H4 (cell line): ENCODE results near the gene C20orf141. TPM values are rescaled to one million over a fixed set of nuclear protein-coding genes. Genes with fewer than 3 reads are reported as not detected.
"Not testable (repeated sequence)": the region's sequence is repeated elsewhere in the genome, so short reads cannot be mapped to it uniquely, and the experiment has no call there.

Source experiments
- DNase-seq: peaks from one replicate; pipeline ENCODE4 v3.0.0-alpha.2; 2015; ENCODE audit warnings: low spot score
- total RNA-seq: library from RNA; depleted of rRNA; stranded (reverse); fragments of >200 nt; shearing (Covaris generic); gene quantifications from 2 replicates; pipeline ENCODE4 v1.2.3, GENCODE V29; 2014

The C20orf141 gene
- total RNA-seq, 1 experiment from 2014 or later, result not detected

DNA sequence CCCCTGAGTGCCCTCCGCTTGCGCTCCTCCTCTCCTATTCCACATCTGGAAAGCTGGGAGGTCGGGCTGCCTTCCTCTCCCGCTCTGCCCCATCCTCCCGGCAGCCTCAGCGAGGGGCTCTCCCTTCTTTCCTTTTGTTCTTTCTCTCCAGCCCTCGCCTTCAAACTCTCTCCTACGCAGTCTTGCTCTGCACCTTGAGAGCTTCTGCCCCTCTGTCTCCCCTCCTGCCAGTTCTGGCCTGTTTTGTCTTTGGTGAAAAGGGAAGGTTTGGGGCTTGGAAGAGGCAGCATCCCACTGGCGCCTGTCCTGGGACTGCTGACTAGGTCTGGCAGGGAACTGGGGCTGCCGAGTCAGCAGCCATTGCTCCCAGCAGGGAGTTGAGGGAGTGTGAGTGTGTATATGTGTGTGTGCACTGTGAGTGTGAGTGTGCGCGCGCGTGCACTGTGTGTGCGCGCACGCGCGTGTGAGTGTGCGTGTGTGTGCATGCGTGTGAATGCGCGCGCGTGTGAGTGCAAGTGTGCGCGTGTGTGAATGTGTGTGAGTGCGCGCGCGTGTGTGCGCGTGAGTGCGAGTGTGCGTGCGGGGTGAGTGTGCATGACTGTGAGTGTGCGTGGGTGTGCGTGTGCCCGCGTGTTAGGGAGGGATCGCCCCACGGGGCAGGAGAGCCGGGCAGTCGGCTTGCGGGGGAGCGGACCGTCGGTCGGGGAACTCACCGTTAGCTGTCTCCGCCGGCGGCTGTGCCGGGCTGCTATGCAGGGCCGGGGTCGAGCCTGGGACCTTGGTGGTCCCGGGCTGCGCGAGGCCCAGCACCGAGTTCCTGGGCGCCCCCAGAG, 14.9 kb upstream of the C20orf141 start:
- no peak for DNase-seq

DNA sequence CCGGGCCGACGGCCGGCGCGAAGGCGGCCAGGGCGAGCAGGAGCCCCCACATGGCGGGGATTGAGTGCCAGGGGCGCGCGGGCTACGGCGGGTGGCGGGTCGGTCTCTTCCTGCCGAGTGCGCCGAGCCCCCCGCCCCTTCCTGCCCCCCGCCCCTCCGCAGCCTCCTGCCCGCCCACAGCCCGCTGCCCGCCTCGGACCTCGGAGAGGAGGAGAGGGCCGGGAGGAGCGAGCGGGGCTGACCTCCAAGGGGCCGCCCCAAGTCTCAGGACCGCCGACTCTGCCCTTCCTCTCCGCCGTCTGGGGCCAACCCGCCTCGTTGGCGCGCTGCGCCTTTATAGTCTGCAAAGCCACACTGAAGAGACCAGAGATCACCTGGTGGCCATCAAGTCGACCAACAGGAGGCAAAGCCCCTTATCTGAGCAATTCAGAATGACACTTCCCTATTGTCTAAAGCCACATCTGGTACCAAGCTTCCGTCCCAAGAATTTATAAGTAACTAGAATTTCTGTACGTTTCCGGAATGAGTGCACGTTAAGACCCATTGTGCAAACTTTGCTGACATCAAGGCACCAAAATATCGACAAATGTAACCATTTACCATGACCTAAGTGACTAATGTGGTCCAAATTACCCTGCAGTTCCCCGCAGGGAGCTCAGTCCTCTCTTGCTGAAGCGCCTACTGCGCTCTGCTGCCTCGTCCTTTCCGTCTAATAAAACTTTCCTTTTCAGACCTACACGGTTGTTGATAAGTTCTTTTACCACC, 14.1 kb upstream of the C20orf141 start, which contains the start of gene CPXM1:
CPXM1 (minus strand) TSS at position 107 of the 765 bp plus-strand sequence; CDS start at position 52, 55 bp downstream.
- DNase-seq, result no peak

DNA sequence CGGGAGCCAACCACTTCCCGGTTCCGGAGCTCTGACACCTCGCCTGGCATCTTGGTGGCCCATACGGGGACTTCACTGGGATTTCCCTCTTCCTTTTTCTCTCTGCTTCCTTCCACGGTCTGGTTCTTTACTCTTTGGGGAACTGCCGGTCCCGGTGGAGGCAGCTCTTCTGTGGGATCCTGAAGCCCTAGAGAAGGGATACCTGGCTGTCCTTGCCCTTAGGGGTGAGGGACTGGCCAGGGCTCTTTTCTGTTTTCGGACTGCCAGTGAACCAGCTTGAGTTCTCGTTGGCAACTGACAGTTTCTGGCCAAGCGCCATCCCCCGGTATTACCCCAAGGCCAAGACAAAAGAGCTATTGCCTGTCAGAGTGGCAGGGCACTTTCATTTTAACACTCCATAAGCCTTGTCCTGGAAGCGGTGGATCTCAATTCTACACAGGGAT, 13.5 kb upstream of the C20orf141 start:
- no peak for DNase-seq

DNA sequence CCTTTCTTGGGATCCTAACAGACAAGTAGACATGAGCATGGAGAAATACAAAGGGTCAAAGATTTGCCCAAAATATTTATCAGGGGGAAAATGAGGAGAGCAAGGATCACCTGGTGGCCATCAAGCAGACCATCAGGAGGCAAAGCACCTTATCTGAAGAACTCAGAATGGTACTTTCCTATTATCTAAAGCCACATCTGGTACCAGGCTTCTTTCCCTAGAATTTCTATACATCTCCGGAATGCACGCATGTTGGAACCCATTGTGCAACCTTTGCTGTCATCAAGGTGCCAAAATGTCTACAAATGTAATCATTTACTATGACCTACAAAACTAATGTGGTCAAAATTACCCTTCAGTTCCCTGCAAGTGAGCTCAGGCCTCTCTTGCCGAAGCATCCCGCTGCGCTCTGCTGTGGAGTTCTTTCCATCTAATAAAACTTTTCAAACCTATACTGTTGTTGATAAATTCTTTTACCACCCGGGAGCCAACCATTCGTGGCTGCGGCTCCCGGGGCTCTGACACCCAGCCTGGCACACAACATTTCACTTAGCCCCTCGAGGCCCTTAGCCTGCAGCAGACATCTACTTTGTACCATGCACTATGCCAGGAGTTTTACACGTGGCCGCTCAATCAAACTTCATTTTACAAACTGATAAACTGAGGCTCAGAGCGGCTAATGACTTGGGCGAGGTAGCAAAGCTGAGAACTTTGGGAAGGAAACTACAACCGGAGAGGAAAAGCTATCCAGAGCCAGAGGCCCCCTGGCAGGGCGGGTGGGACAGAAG, 10.6 kb upstream of the C20orf141 start:
- DNase-seq, result no peak

DNA sequence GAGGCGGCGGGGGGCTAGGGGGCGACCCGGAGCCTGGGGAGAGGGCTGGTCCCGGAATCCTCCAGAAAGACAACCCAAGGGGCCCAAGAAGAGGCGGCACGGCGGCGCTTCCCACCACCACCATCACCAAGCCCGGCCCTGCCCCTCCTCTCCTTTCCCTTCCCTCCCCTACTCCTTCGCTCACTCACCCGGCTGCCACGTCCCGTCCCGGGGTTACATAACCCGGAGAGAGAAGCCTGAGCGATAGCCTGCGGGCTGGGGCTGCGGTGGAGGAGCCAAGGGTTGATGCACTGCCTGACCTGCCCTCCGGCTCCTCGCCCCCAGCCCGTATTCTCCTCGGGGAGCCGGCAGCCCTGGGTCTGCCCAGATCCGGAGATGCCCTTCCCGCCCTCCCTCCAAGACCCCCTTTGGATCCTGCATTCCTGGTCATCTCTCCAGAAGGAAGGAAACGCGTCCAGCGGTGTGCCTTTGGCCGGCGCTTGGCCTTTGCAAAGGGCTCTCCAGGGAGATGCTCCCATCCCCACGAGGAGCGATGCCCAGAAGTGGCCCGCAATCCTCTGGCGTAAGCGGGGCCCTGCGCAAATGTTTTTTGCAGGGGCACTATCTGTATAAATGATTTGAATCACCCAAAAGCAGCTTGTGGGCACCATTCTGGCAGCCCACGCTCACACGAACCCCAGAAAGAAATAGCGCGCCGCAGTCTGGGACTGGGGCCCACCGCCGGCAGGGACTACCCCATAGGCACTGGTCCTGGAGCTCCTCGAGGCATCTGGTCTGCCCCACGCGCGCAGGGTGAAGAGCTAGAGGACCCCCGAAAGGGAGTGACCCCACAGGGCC, 9.7 kb upstream of the C20orf141 start:
- no peak for DNase-seq

DNA sequence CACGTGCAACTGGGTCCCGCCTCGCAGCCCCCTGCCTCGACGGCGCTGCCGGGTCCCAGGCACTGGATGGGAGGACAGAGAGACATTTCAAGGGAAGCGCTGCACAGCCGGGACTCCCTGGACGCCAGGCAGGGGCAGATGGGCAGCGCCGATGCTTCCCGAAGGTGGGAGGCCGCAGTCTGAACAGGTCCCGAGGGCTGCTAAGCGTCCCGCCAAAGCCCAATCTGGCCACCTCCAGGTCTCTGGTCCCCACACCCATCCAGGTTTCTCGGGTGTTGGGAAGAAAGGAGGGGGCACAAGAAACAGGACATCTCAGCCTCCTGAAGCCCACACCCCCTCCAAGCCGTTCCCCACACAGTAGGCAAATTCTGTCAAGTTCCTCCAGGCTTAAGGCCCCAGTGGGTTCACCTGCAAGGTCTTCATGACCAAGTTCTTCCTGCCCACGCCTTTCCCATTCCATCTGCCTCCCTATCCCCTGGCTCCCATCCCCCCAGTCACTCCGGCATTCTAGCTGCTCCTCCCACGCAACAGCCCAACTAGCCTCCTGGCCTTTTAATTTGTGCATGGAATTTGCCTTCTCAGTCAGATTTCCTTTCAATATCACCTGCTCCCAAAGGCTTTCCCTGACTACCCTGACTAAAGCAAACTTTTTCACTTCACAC, 9.0 kb upstream of the C20orf141 start:
- DNase-seq, result no peak

DNA sequence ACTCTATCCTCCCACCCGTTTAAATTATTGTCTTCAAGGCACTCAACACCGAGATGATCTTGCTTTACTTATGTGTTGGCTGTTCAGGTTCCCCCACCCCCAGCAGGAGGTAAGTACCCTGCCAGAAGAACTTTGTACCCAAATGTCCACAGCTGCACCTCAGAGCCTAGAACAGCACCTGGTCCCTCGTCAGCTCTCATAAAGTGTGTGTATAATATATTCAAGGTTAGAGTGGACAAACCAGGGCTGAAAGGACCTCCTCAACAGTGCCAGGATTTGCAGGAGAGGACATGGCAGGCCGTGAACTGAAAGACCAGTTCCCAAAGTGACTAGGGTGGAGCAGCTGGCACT, 8.5 kb upstream of the C20orf141 start:
- DNase-seq, result no peak

DNA sequence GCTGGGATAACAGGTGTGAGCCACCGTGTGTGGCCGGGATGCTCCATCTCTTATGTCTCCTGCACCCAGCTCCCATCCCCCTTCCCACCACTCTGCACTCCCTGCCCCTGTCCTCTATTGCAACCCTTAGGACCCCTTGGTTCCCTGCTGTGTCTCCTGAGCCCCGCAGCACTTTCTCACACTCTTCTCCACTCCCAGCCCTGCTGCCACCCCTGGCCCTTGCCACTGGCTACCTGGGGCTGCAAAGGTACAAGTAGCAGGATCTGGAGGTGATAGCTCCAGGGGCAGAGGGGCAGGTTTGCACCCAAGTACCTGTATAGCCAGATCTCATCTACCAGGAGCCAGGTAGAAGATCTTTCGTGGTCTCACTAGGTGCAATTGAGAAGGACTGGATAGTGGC, 7.8 kb upstream of the C20orf141 start:
- no peak for DNase-seq

DNA sequence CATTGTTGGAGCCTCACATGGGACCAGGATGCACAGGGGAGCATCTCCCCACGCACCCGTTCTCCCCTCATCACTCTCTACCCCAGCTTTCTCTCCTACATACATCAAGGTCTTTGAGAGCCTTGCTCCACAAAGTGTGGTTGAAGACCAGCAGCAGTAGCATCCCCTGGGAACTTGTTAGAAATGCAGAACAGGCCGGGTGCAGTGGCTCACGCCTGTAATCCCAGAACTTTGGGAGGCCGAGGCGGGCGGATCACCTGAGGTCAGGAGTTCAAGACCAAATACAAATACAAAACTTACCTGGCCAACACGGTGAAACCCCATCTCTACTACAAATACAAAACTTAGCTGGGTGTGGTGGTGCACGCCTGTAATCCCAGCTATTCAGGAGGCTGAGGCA, 6.9 kb upstream of the C20orf141 start:
- not testable (repeated sequence) for DNase-seq

DNA sequence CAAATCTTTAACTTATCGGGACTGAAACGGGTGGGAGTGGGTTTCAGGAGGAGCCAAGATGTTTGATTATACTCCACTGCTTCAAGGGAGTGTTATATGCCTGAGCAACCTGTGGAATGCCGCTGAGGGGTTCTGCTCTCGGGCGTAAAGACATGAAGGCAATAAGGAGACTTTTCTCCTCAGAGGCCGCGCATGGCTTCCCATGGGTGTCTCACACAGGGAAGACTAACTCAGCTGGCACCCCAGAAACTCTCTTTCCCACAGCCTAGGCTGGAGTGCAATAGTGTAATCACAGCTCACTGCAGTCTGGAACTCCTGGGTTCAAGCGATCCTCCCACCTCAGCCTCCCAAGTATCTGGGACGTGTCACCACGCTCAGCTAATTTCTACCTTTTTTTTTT, 5.1 kb upstream of the C20orf141 start:
- DNase-seq, result no peak

DNA sequence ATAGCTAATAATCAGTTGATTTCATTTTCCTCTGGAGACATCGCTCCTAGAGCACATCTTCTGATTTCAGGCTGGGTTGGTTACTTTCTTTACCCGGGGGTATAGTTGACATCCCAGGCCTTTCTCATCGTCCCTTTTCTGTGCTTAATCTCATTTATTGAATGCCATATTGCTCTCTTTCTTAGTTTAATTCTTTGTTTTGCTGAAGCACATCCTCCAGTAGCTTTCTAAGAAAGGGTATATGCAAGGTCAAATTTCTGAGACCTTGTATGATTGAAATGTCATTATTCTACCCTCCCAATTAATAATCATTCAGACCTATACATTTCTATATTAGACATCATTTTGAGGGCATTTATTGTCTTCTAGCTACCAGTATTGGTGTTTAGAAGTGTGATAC, 2.6 kb upstream of the C20orf141 start:
- DNase-seq, result no peak

DNA sequence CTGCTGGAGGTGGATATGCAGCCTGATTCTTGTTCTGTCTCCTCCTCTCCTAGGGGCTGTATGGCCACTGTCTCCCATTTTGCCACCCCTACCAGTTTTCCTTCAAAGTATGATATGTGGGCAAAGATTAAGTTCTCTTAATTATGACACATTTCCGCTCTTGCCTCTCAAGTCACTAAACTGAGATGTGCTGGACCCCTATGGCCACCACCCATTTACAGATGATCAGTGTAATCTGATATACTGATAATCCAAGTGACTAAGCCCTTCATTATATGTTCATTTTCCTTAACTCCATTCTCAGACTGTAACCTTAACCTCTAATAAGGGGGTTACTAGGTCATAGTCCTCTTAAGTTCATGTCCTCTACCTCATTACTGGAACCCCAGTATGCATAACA, 711 bp upstream of the C20orf141 start:
- no peak for DNase-seq

DNA sequence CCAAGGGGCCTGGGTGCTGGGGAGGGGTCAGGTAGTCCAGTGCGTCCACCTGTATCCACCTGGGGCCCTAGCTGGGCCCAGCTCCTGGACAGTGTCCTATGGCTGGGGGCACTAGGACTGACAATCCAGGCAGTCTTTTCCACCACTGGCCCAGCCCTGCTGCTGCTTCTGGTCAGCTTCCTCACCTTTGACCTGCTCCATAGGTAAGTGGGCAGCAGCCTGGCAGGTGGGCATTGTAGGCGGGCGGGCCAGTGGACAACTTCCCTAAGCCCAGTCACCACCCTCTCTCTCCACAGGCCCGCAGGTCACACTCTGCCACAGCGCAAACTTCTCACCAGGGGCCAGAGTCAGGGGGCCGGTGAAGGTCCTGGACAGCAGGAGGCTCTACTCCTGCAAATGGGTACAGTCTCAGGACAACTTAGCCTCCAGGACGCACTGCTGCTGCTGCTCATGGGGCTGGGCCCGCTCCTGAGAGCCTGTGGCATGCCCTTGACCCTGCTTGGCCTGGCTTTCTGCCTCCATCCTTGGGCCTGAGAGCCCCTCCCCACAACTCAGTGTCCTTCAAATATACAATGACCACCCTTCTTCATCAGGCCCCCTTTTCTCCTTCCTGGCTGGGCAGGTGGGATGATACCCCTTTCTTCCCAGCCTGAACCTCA, 584 bp downstream of the C20orf141 start:
- no peak for DNase-seq

DNA sequence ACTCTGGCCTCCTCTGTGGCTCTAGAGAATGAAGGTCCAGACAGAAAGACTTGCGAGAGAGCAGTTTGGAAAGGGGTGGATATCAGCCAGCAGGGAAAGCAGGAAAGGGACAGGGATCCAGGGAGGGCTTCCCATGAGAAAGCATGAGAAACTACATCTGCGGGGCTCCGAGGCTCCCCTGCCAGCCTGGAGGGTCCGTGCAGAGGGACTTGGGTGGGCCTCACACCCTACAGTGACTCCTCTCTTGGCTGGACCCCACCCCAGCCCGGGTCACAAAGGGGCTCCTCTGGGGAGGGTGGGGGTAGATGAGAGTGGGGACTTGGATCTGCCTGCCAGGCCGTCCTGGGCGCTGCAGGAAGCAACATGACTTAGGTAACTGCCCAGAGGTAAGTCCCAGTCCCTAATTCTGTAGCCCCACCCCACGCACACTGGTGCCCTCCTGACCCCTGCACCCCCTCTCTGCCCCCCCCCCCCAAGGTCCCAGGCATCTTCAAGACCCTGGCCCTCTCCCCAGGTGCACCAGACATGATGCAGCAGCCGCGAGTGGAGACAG, 1.3 kb downstream of the C20orf141 start, which contains the start of gene TMEM239:
TMEM239 (plus strand) TSS at position 335 of the 553 bp plus-strand sequence; CDS start at position 526, 191 bp downstream.
- no peak for DNase-seq

DNA sequence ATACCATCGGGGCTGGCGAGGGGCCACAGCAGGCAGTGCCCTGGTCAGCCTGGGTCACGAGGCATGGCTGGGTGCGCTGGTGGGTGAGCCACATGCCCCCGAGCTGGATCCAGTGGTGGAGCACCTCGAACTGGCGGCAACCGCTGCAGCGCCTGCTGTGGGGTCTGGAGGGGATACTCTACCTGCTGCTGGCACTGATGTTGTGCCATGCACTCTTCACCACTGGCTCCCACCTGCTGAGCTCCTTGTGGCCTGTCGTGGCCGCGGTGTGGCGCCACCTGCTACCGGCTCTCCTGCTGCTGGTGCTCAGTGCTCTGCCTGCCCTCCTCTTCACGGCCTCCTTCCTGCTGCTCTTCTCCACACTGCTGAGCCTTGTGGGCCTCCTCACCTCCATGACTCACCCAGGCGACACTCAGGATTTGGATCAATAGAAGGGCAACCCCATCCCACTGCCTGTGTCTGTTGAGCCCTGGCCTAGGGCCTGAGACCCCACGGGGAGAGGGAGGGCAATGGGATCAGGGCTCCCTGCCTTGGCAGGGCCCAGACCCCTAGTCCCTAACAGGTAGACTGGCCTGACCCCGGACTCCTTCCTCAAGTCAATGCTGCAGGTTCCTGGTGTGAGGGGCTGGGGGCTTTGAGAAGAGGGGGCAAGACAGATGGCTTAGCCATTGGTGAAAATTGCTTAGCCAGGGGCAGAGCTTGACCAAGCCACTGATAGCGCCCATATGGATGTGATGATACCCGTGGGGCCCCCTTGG, 2.0 kb downstream of the C20orf141 start:
- DNase-seq, result no peak

DNA sequence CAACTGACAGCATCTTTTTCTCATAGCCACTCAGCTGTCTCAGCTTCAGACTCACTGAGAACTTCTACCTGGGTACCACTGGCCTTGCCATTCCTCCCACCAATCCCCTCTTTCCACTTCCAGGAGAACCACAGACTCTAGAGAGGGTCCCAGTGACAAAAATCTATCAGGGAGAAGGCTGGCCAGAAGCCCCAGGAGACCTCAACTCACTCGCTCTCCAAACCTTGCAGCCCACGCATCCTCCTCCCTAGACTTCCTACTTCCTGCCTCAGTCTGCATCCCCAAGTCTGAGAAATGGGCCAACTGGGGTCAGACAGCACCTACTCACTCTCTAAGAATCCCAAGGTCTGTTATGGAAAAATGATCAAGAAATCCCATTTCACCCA, 2.5 kb downstream of the C20orf141 start:
- no peak for DNase-seq

DNA sequence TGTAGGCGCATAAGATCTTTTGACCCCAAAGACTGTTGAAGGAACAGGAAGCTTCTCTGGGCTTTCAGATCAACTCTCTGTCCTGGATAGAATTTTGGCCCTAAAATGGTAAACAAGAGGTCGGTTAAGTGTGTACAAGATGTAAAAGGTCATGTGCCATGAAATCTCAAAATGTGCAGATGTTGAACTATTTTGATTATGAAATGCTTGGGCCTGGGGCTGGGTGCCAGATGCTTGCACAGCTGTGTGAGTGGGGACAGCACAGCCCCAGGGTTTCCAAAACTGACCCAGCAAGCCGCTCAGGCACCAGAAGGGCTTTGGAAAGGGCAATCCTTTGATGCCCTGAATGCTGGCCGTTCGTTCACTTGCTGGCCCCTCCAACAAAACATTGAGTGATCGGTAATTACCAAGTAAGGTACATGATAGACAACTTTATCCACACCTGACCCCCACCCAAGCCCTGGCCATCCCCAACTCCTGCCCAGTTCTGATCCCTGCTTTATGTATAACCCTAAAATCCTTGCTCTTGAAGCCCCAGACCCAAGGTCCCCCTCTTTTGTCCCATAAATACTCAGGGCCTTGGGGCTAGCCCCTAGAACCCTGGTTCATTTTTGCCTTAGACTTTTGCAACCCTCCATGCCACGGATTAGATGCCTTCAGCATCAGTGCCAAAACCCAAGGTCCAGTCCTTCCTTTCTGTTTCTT, 3.3 kb downstream of the C20orf141 start:
- DNase-seq, result no peak
